AG04450 (cell line): ENCODE measurements around the gene TECTA. TPM values are rescaled to one million over a fixed set of nuclear protein-coding genes. Genes with fewer than 3 reads are reported as not detected.
"Not testable (repeated sequence)": the region's sequence is repeated elsewhere in the genome, so short reads cannot be mapped to it uniquely, and the experiment has no call there.

ENCODE experiments used
- CTCF ChIA-PET: fragments of 300-600, 350-600 bp; formaldehyde crosslinking; extraction: SDS; loops from one replicate; lab custom pipeline; 2022; ENCODE audit warnings: antibody characterized with exemption, inconsistent platforms; lab: Charles Lee
- POLR2A ChIA-PET: fragments of 350-600 bp; formaldehyde crosslinking; extraction: SDS; loops from one replicate; lab custom pipeline; 2021; ENCODE audit warnings: antibody characterized with exemption, inconsistent platforms; lab: Yijun Ruan, JAX
- DNase-seq: peaks from one replicate; pipeline ENCODE4 v3.0.0-alpha.2; 2011; ENCODE audit warnings: low read depth, low spot score
- H3K27ac ChIP-seq: one replicate; pipeline ENCODE4 v1.5.1; 2012; ENCODE audit warnings: low read depth, low read length, control low read depth
- H3K27me3 ChIP-seq: one replicate; pipeline ENCODE4 v1.6.0; 2012; ENCODE audit warnings: low read length; ENCODE audit not compliant: control insufficient read depth, insufficient read depth
- H3K4me3 ChIP-seq: 2 replicates; pipeline ENCODE4 v1.5.1; 2011; ENCODE audit warnings: mild to moderate bottlenecking, low read depth, low read length, control low read depth
- H3K9me3 ChIP-seq: 2 replicates; pipeline ENCODE4 v1.5.1; 2012; ENCODE audit warnings: low read length; ENCODE audit not compliant: control insufficient read depth, insufficient read depth
- polyA plus RNA-seq: library from polyadenylated mRNA; depleted of rRNA; stranded (reverse); fragments of >200 nt; gene quantifications from 2 replicates; pipeline ENCODE4 v1.2.3, GENCODE V29; 2011; rRNA removed
- TF ChIP-seq, protein P1 (sequence below): IDR thresholded peaks from 2 replicates; pipeline ENCODE4 v1.5.1; 2011; ENCODE audit warnings: low read depth, low read length, control low read depth, inconsistent platforms

The TECTA gene
- polyA plus RNA-seq, 1 experiment, result 0.37 TPM

DNA sequence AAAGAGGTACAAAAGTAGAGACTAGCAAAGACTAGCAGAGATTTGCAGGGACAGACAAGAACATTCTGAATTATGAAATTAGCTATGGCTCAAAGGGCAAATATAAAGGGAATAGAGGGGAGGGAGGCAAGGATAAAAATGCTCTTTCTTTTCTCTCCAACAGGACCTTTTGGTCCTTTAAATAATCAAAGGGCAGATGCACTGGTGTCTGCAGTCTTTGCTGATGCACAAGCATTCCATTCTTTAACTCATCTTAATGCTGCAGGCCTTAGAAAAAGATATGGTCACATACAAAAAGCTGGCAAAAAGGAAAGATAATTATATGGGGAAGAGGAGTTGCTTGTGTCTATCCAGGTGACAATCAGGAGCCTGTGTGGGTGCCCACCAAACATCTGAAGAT, 137.9 kb downstream of the TECTA start:
- Histone ChIP-seq H3K27ac (no peak overlapping the region), H3K27me3 (peaks cover 14% of the 10 kb centered on the region), H3K9me3 (no peaks in the 10 kb centered on the region), H3K4me3 (no peak overlapping the region)
- ChIA-PET POLR2A (no interaction called here), CTCF (no interaction called here)
- TF ChIP-seq, protein P1, sequence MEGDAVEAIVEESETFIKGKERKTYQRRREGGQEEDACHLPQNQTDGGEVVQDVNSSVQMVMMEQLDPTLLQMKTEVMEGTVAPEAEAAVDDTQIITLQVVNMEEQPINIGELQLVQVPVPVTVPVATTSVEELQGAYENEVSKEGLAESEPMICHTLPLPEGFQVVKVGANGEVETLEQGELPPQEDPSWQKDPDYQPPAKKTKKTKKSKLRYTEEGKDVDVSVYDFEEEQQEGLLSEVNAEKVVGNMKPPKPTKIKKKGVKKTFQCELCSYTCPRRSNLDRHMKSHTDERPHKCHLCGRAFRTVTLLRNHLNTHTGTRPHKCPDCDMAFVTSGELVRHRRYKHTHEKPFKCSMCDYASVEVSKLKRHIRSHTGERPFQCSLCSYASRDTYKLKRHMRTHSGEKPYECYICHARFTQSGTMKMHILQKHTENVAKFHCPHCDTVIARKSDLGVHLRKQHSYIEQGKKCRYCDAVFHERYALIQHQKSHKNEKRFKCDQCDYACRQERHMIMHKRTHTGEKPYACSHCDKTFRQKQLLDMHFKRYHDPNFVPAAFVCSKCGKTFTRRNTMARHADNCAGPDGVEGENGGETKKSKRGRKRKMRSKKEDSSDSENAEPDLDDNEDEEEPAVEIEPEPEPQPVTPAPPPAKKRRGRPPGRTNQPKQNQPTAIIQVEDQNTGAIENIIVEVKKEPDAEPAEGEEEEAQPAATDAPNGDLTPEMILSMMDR, result no peak
- no peak for DNase-seq

DNA sequence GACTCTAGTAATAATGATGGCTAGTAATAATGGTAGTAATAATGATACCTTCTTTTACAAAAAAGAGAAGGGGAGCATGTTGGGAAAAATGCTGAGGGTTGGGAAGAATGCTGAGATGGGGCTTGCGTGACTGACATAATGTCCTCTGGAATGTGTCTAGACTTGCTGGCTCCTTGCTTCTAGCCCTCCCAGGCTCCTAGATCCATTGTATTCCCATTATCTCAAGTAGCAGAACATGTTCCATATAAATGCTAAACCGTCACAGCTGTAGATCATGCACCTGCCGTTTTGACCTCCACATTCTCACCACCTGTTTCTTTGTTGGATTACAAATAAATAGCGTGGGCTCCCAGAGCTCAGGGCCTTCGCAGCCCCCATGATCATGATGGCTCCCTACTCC, 139.0 kb downstream of the TECTA start:
- CTCF ChIA-PET, H3K9me3 ChIP-seq, POLR2A ChIA-PET, DNase-seq, H3K4me3 ChIP-seq, H3K27ac ChIP-seq: not testable (repeated sequence)
- peaks cover 13% of the 10 kb centered on the region for H3K27me3 ChIP-seq

GRCh38 chr11:121240650-121241303, 139.7 kb downstream of the TECTA start:
- H3K27me3 ChIP-seq, result peaks cover 10% of the 10 kb centered on the region
- CTCF ChIA-PET, result no interaction called here
- H3K9me3 ChIP-seq, result no peaks in the 10 kb centered on the region
- DNase-seq, result no peak
- no peak overlapping the region for H3K4me3 ChIP-seq
- POLR2A ChIA-PET, result no interaction called here
- no peak overlapping the region for H3K27ac ChIP-seq
- TF ChIP-seq, protein P1, result no peak

Other genes with a start within 250 kb of the TECTA start
- 16.1 and 19.3 TPM in 2 replicates for gene TBCEL, start 77.1 kb upstream of the TECTA start, polyA plus RNA-seq
- gene SC5D, start 191.5 kb downstream of the TECTA start, polyA plus RNA-seq, result 59.2 and 62.7 TPM in 2 replicates